Activated CD8-positive, alpha-beta T cell treated with anti-CD3 and anti-CD28 coated beads for 36 hours (primary cell): ENCODE results near the gene LMAN1. TPM values are rescaled to one million over a fixed set of nuclear protein-coding genes. Genes with fewer than 3 reads are reported as not detected.

Experiments used
- ATAC-seq: fragments of 200-7000 bp; cut with Tn5 transposase; one replicate; pipeline ENCODE4 v1.10.0; 2021; ENCODE audit warnings: mild to moderate bottlenecking, moderate library complexity
- CTCF ChIA-PET: fragments of 350-600 bp; sonication (Branson Sonifier 250); formaldehyde crosslinking; loops from one replicate; lab custom pipeline; 2021; ENCODE audit warnings: antibody characterized with exemption; lab: Charles Lee
- POLR2A ChIA-PET: fragments of 350-600 bp; sonication (Branson Sonifier 250); formaldehyde crosslinking; loops from one replicate; lab custom pipeline; 2021; ENCODE audit warnings: antibody characterized with exemption; lab: Charles Lee
- DNase-seq: peaks from one replicate; pipeline ENCODE4 v3.0.0-alpha.2; 2020
- H3K27ac Mint-ChIP-seq: one replicate; pipeline ENCODE4 v1.8.0; 2021; ENCODE audit warnings: mild to moderate bottlenecking, mixed read lengths
- H3K27me3 Mint-ChIP-seq: one replicate; pipeline ENCODE4 v1.8.0; 2021; ENCODE audit warnings: mixed read lengths
- H3K36me3 Mint-ChIP-seq: one replicate; pipeline ENCODE4 v1.8.0; 2021; ENCODE audit warnings: low read depth, mixed read lengths
- H3K4me1 Mint-ChIP-seq: one replicate; pipeline ENCODE4 v1.8.0; 2021; ENCODE audit warnings: low read depth, mixed read lengths
- H3K4me3 Mint-ChIP-seq: one replicate; pipeline ENCODE4 v1.8.0; 2021; ENCODE audit warnings: mild to moderate bottlenecking, moderate library complexity, mixed read lengths
- H3K9me3 Mint-ChIP-seq: one replicate; pipeline ENCODE4 v1.8.0; 2021; ENCODE audit warnings: mixed read lengths
- intact Hi-C: fragments of 100-400 bp; cut with micrococcal nuclease; formaldehyde crosslinking; loops from one replicate; pipeline ENCODE4 v1.10.0; 2022
- total RNA-seq, 2 experiments: library from RNA; stranded (reverse); gene quantifications; one replicate each; pipeline ENCODE4 v1.2.3, GENCODE V29; 2021
- TF ChIP-seq, protein P1 (sequence below): fragments of 200-600 bp; IDR thresholded peaks from one replicate; pipeline ENCODE4 v1.8.0; 2022; ENCODE audit warnings: antibody characterized with exemption, mild to moderate bottlenecking

LMAN1 gene
- total RNA-seq, 2 experiments from 2014 or later, result 126 to 140 TPM

DNA sequence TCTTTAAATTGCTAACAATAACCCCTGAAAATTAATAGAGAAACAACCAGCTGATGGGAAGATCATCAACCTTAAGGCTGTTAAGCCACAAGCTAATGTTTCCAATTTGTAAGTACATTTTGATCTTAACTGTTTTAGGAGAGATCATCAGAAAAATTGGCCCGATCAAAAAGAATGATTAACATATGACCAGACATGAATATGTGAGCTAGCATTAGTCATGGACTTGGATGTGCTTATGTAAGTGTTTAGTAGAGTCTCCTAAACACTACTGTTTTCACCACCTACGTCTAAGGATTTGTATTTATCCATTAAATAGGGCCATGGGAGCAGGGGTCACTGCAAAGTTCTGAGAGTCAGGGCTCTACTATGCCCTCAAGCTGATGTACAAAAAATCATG, 4.3 kb downstream of the LMAN1 start:
- peaks cover 44% of the 10 kb centered on the region for H3K4me1 Mint-ChIP-seq
- TF ChIP-seq, protein P1, sequence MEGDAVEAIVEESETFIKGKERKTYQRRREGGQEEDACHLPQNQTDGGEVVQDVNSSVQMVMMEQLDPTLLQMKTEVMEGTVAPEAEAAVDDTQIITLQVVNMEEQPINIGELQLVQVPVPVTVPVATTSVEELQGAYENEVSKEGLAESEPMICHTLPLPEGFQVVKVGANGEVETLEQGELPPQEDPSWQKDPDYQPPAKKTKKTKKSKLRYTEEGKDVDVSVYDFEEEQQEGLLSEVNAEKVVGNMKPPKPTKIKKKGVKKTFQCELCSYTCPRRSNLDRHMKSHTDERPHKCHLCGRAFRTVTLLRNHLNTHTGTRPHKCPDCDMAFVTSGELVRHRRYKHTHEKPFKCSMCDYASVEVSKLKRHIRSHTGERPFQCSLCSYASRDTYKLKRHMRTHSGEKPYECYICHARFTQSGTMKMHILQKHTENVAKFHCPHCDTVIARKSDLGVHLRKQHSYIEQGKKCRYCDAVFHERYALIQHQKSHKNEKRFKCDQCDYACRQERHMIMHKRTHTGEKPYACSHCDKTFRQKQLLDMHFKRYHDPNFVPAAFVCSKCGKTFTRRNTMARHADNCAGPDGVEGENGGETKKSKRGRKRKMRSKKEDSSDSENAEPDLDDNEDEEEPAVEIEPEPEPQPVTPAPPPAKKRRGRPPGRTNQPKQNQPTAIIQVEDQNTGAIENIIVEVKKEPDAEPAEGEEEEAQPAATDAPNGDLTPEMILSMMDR, result no peak
- no peaks in the 10 kb centered on the region for H3K9me3 Mint-ChIP-seq
- CTCF ChIA-PET, result interaction anchor here (1.0 to 2.9 kb wide), 3 partner anchors 16 to 48 kb away, joined by 3 to 18 read pairs (median 5); no protein-coding TSS in a partner anchor
- no peak for DNase-seq
- H3K36me3 Mint-ChIP-seq, result peaks cover 63% of the 10 kb centered on the region
- H3K27me3 Mint-ChIP-seq, result no peaks in the 10 kb centered on the region
- no peak for ATAC-seq
- no peak overlapping the region for H3K27ac Mint-ChIP-seq
- H3K4me3 Mint-ChIP-seq, result no peak overlapping the region
- POLR2A ChIA-PET, result interaction anchor here (0.7 kb wide), 1 partner anchor 9 kb away, joined by 3 read pairs; no protein-coding TSS in a partner anchor
- intact Hi-C loops, result loop anchor here (10.0 kb wide), 1 partner anchor 550 kb away; no protein-coding TSS in a partner anchor

GRCh38 chr18:59353079-59353680, 5.9 kb downstream of the LMAN1 start:
- TF ChIP-seq, protein P1, result no peak
- ATAC-seq (no peak), DNase-seq (no peak)
- no peaks in the 10 kb centered on the region for H3K9me3 Mint-ChIP-seq
- peaks cover 75% of the 10 kb centered on the region for H3K36me3 Mint-ChIP-seq
- peak overlapping the region; percentile 38 for H3K27ac Mint-ChIP-seq
- ChIA-PET POLR2A (interaction anchor here (1.0 to 1.3 kb wide), 2 partner anchors 8 to 13 kb away, joined by 3 read pairs; no protein-coding TSS in a partner anchor), CTCF (interaction anchor here (1.2 to 1.6 kb wide), 2 partner anchors 45 to 49 kb away, joined by 3 to 6 read pairs; no protein-coding TSS in a partner anchor)
- H3K27me3 Mint-ChIP-seq, result no peaks in the 10 kb centered on the region
- H3K4me3 Mint-ChIP-seq, result no peak overlapping the region
- intact Hi-C loops, result loop anchor here (10.0 kb wide), 1 partner anchor 552 kb away; no protein-coding TSS in a partner anchor
- H3K4me1 Mint-ChIP-seq, result peaks cover 44% of the 10 kb centered on the region

DNA sequence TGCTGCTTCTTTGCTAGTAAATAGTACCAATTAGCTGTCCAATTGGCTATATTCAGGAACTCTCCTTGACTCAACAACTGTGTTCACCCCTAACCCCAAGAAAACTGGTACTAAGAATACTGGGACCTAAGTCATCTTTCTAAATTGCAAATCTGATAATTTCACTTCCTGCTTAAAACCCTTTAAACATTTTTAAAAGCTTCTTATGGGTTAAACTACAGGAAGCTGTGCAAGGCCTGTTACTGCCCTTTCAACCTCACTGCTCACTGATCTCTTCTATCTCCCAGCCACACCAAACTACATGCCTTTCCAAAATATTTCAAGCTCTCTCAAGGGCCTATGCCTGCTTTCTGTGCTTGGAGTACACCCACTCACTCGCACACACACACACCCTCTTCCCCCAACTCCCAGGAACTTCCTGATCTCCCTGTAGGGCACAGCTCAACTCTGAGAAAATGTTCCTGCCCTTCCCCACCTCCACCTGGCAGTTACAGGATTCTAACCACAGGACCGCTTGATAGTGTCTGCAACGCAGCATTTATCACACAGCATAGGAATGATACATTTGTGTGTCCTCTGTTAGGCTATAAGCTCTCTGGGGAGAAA, 6.7 kb downstream of the LMAN1 start:
- ChIA-PET POLR2A (interaction anchor here (0.6 to 1.3 kb wide), 3 partner anchors 9 to 26 kb away, joined by 3 read pairs; no protein-coding TSS in a partner anchor), CTCF (interaction anchor here (1.2 to 1.6 kb wide), 3 partner anchors 44 to 103 kb away, joined by 3 to 6 read pairs (median 4); no protein-coding TSS in a partner anchor)
- H3K27me3 Mint-ChIP-seq, result no peaks in the 10 kb centered on the region
- H3K36me3 Mint-ChIP-seq, result peaks cover 76% of the 10 kb centered on the region
- no peak overlapping the region for H3K4me3 Mint-ChIP-seq
- TF ChIP-seq, protein P1, result no peak
- peaks cover 41% of the 10 kb centered on the region for H3K4me1 Mint-ChIP-seq
- ATAC-seq (peak; percentile 34), DNase-seq (no peak)
- intact Hi-C loops, result loop anchor here (10.0 kb wide), 1 partner anchor 552 kb away; no protein-coding TSS in a partner anchor
- H3K9me3 Mint-ChIP-seq, result no peaks in the 10 kb centered on the region
- H3K27ac Mint-ChIP-seq, result peak overlapping the region; percentile 74

GRCh38 chr18:59345556-59345955, 13.5 kb downstream of the LMAN1 start:
- H3K4me1 Mint-ChIP-seq, result peaks cover 50% of the 10 kb centered on the region

More at GRCh38 chr18:59345556-59345955, 13.5 kb downstream of the LMAN1 start:
- ATAC-seq (no peak), DNase-seq (no peak)
- Mint-ChIP-seq H3K9me3 (no peaks in the 10 kb centered on the region), H3K36me3 (peaks cover 84% of the 10 kb centered on the region), H3K27ac (no peak overlapping the region), H3K27me3 (no peaks in the 10 kb centered on the region), H3K4me3 (no peak overlapping the region)
- TF ChIP-seq, protein P1, result no peak
- ChIA-PET CTCF (interaction anchor here (1.4 kb wide), 1 partner anchor 57 kb away, joined by 3 read pairs; no protein-coding TSS in a partner anchor), POLR2A (interaction anchor here (0.7 to 1.1 kb wide), 2 partner anchors 10 to 66 kb away, joined by 3 read pairs; no protein-coding TSS in a partner anchor)
- intact Hi-C loops, result no loop called here
